Occipital lobe (tissue), 2 donors: ENCODE results near the gene NXNL1. TPM values are rescaled to one million over a fixed set of nuclear protein-coding genes. Genes with fewer than 3 reads are reported as not detected.
"Not testable (repeated sequence)": the region's sequence is repeated elsewhere in the genome, so short reads cannot be mapped to it uniquely, and the experiment has no call there.

Experiments used
- DNase-seq: peaks from one replicate; lab custom pipeline; 2025; lab: John Stamatoyannopoulos, UW
- total RNA-seq: library from RNA; depleted of rRNA; stranded (reverse); fragments of >200 nt; gene quantifications from one replicate; pipeline ENCODE4 v1.2.3, GENCODE V29; 2014

NXNL1 gene, protein sequence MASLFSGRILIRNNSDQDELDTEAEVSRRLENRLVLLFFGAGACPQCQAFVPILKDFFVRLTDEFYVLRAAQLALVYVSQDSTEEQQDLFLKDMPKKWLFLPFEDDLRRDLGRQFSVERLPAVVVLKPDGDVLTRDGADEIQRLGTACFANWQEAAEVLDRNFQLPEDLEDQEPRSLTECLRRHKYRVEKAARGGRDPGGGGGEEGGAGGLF
- total RNA-seq = not detected

DNA sequence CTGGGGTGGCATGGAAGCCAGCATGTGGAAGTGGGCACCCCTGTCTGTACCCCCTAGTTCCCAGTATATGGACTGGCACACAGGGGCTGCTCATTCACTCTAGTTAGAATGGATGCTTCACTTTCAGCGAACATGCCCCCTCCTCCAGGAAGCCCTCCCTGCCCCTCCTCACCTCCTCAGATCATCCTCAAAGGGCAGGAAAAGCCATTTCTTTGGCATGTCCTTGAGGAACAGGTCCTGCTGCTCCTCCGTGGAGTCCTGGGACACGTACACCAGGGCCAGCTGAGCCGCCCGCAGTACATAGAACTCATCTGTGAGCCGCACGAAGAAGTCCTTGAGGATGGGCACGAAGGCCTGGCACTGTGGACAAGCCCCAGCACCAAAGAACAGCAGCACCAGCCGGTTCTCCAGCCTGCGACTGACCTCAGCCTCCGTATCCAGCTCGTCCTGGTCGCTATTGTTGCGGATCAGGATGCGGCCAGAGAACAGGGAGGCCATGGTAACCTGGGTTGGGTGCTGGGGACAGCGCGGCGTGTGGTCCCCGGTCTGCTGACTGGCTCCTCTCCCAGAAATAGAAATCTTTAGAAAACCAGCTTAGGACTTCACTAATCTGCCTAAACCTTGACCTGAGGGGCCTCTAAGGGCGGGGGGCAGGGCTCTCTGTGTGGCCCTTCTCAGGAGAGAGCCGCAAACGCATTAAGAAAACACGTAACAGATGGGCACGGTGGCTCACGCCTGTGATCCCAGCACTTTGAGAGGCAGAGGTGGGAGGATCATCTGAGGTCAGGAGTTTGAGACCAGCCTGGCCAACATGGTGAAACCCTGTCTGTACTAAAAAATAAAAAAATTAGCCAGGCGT is at the start of gene NXNL1:
Gene NXNL1 (minus strand): TSS at position 555 of the 859 bp plus-strand sequence. CDS start 57 bp downstream, at position 498.
- no peak for DNase-seq

DNA sequence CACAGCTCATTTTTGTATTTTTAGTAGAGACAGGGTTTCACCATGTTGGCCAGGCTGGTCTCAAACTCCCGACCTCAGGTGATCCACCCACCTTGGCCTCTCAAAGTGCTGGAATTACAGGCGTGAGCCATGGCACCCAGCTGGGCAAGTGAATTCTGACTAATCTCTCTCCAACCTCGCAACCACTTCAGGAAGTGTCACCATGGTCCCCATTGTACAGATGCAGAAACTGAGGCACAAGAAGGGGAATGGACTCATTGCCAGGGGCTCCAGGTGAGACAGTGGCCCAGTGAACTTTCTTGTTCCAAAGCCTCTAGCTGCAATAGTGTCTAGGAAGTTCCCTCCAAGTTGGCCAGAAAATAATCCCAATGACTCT is 47.8 kb upstream of the NXNL1 start:
- not testable (repeated sequence) for DNase-seq

DNA sequence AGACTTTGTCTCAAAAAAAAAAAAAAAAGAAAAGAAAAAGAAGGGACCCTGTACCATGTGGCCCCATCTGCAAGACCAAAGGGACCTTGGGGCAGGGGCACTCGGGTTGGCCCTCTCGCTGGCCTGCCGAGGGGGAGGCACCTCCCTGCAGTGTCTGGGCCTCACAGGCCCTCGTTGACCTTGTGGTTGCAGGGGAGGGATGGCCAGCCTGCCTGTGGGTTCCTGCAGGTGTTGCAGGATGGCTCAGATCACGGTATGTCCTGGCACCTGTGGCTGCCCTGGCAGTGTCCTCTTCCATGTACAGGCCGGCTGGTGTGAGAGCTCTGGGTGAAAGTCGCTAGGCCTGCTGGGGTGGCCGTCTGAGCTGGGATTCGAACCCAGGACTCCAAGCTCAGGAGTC is 46.0 kb upstream of the NXNL1 start:
- DNase-seq = no peak

DNA sequence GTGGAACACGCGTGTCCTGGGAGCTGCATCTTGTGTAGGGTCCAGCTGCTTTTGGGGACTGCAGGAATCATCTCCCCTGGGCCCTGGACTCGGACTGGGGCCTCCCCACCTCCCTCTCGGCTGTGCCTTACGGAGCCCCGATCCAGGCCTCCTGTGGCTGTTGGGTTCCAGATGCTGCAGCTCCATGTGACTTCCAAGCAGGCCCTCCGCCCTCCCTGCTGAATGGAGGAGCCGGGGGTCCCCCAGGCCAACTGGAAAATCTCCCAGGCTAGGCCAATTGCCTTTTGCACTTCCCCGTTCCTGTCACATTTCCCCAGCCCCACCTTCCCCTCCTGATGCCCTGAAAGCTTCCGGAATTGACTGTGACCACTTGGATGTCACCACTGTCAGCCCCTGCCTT is 44.5 kb upstream of the NXNL1 start:
- no peak for DNase-seq

DNA sequence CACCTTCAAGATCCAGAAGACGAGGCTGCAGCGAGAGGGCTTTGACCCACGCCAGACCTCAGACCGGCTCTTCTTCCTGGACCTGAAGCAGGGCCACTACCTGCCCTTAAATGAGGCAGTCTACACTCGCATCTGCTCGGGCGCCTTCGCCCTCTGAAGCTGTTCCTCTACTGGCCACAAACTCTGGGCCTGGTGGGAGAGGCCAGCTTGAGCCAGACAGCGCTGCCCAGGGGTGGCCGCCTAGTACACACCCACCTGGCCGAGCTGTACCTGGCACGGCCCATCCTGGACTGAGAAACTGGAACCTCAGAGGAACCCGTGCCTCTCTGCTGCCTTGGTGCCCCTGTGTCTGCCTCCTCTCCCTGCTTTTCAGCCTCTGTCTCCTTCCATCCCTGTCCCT is 43.7 kb upstream of the NXNL1 start:
- DNase-seq = no peak

DNA sequence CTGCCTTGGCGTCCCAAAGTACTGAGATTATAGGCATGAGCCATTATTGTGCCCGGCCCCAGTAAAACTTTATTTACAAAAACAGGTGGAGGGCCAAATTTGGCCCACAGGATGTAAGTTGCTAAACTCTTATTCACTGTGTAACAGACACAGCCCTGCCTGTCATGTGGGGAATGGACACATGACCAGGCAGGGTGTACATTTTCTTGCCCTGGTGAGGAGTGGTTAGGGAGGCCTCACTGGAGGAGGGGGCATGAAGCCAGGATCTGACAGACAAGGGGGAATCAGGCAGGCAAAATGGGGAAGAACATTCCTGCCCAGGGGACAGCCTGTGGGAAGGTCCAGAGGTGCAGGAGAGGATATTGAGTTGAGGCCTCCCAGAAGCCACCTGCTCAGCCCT is 43.3 kb upstream of the NXNL1 start:
- no peak for DNase-seq

DNA sequence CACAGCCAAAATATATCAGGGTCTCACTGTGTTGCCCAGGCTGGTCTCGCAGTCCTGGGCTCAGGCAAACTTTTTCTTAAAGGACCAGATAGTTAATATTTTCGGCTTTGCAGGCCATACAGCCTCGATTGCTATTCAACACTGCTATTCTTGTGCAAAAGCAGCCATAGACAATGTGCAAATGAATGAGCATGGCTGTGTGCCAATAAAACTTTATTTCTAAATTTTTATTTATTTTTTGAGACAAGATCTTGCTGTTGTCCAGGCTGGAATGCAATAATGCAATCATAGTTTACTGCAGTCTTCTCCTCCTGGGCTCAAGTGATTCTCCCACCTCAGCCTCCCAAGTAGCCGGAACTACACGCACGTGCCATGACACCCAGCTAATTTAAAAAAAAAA is 42.5 kb upstream of the NXNL1 start:
- DNase-seq = no peak

DNA sequence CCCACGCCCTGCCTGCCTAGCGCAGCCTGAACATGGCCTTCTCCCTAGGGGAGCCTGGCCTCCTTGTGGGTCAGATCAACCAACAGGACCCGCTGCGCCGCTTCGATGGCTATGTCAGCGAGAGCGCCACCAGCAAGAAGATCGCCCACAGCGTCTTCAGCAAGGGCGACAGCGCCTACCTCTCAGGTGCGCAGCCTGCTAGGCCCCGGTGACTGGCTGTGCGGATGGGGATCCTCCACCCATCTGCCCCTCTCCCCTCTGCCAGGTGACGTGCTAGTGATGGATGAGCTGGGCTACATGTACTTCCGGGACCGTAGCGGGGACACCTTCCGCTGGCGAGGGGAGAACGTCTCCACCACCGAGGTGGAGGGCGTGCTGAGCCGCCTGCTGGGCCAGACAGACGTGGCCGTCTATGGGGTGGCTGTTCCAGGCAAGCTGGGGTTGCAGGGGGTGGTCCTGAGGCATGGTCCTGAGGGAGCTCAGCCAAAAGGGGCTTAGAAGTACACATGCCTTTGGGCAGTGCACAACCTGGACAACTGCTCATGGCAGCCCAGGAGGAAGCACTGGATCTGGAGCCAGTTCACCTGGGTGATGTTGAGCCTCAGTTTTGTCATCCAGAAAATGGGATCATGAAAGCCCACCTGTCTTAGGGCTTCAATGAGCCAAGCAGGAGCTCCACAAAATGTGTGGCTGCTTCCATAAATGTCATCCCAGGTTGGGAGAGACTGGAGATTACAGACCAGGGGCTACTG is 39.9 kb upstream of the NXNL1 start:
- DNase-seq = no peak

DNA sequence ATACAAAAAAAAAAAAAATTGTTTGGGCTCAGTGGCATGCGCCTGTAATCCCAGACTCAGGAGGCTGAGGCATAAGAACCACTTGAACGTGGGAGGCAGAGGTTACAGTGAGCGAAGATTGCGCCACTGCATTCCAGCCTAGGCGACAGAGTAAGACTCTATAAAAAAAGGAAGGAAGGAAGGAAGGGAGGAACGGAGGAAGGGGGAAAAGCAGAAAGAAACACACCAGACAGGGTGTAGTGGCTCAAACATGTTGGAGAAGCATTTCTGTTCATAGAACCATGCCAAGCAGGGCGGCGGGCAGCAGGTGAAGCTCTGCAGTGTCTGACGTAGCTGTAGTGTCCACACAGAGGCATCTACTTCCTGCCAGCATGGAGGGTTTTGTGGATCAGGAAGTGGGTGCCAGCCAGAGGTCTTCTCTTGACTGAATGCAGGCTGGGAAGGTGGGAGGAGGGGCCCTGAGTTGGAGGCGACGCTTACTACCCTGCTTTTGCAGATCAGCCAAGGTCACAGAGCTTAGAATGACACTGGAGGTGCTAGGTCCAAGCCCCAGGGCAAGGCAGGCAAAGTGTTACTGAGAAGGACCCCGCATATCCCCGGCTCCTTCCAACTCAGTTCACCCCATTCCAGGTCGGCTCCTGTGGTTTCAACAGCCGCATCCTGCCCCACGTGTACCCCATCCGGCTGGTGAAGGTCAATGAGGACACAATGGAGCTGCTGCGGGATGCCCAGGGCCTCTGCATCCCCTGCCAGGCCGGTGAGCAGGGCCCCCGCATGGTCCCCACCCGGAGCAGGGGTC is 39.1 kb upstream of the NXNL1 start:
- no peak for DNase-seq

DNA sequence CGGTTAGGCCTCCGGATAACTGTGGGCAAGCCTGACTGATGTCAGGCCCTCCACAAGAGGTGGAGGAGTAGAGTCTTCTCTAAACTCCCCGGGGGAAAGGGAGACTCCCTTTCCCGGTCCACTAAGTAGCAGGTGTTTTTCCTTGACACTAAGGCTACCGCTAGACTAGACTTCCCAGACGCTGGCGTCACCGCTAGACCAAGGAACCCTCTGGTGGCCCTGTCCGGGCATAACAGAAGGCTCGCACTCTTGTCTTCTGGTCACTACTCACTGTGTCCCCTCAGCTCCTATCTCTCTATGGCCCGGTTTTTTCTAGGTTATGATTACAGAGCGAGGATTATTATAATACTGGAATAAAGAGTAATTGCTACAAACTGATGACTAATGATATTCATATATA is 38.3 kb upstream of the NXNL1 start:
- not testable (repeated sequence) for DNase-seq

DNA sequence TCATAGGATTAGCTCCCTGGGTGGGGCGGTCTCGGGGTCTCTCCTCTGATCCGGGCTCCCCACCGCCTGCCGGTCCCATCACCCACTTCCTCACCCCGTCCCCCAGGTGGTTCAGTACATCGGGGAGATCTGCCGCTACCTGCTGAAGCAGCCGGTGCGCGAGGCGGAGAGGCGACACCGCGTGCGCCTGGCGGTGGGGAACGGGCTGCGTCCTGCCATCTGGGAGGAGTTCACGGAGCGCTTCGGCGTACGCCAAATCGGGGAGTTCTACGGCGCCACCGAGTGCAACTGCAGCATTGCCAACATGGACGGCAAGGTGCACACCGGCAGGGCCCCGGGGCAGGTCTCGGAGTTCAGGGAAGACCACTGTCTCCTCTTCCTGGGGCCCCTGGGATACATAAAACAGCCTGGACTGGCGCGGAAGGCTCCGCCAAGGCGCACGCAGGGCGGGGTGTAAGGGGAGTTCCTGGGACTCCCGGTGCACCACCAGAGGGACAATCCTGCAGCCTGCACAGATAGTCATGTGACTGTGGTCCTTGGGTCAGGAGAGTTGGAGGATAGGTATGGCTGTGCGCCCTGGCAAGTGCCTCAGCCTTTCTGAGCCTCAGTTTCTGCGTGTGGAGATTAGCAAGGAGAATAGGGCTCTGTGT is 36.5 kb upstream of the NXNL1 start:
- DNase-seq = no peak

DNA sequence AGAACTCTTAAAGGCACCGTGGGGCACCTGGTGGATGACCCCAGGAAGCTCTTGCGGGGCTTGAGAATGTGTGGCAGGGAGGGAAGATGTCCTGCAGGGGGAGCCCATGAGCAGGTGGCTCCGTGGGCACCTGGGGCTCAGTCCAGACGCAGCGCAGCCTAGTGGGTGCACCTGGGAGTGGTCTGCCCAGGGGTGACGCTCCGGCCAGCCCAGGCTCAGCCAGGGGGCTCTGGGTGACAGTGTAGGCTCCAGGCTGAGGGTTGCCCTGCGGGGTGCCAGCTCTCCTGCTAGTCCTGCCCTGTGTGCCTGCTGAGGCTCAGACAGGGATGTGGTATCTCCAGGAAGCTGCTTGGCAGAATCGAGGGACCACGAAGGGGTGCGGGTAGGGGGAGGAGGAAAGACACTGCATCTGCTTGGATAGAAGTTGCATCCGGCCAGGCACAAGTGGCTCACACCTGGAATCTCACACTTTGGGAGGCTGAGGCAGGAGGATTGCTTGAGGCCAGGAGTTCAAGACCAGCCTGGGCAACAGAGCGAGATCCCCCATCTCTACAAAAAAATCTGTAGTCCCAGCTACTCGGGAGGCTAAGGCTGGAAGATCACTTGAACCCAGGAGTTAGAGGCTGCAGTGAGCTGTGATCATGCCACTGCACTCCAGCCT is 35.7 kb upstream of the NXNL1 start:
- no peak for DNase-seq

DNA sequence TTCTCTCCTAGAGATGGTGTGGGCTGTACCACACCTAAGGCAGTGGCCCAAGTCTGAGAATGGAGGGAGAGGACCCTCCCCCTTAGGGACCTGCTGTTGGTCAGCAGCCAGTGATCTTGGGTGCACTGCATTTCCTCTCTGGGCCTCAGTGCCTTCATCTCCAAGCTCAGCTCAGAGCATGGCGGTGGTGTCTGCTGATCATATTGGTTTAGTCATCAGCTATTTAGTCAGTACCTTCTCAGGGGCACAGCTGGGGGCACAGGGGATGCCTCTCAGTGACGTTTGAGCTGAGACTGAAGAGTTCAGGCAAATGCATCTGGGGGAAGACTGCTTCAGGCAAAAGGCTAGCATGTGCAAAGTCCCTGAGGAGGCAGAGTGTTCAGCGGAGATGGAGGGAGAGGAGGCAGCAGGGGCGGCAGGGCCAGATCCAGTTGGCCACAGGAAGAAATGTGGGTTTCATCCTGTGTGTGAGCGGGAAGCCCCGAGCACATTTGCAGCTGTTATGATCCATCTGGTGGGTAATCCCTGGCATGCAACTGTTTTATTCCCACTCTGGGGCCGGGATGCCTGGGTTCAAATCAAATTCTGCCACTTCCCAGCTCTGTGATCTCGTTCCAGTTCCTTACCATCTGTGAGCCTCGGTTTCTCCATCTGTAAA is 35.0 kb upstream of the NXNL1 start:
- DNase-seq = no peak

DNA sequence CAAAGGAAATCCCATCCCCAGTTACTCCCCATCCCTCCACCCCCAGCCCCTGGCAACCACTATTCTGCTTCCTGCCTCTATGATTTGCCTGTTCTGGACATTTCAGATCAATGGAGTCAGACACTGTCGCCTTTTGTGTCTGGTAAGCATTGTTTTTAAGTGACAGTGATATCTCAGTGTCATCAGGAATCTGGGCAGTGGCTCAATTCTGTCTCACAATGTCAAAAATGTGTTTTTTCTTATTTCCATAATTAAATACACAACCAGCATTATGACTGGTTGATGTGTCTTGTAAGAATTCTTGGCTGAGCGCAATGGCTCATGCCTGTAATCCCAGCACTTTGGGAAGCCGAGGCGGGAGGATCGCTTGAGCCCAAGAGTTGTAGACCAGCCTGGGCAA is 30.6 kb upstream of the NXNL1 start:
- DNase-seq = no peak

DNA sequence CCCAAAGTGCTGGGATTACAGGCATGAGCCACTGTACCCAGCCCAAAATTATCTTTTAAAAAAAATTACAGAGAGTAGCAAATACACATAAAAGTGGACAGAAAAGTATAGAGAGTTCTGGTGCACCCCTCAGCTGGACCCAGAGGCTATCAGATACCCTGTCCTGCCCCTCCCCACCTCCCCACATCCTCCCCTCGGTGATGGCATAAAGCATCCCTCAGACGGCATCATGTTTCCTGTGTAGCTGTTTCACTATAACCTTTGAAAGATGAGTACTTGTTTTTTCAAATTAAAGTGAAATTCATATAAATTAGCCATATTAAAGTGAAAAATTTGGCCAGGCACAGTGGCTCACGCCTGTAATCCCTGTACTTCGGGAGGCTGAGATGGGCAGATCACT is 29.7 kb upstream of the NXNL1 start:
- no peak for DNase-seq

DNA sequence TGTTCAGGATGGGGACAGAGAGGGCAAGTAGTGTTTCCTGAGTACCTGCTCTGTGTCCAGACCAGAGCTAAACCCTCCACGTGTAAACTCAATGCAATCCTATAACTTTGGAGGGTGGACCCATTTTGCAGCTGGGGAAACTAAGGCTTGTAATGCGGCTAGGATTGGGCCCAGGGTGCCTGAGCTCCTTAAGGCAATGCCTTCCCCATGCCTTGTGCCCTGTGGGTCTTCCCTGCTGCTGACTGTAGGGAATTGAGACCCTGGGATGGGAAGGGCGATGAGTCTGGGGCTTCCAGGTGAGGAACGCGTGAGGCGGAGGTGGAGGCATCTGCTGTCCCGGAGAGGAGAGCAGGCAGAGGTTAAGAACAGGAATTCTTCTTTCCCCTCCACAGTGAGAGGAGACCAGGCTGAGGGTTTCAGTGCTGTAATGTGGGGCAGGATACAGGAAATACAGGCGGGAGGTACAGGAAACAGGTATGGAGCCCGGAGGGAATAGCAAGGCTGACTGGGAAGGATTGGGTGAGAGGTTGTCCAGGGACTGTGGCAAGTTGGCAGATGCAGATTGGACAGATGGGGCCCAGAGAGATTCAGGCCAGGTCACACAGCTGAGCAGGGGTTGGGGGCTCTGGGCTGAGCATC is 28.8 kb upstream of the NXNL1 start:
- no peak for DNase-seq

DNA sequence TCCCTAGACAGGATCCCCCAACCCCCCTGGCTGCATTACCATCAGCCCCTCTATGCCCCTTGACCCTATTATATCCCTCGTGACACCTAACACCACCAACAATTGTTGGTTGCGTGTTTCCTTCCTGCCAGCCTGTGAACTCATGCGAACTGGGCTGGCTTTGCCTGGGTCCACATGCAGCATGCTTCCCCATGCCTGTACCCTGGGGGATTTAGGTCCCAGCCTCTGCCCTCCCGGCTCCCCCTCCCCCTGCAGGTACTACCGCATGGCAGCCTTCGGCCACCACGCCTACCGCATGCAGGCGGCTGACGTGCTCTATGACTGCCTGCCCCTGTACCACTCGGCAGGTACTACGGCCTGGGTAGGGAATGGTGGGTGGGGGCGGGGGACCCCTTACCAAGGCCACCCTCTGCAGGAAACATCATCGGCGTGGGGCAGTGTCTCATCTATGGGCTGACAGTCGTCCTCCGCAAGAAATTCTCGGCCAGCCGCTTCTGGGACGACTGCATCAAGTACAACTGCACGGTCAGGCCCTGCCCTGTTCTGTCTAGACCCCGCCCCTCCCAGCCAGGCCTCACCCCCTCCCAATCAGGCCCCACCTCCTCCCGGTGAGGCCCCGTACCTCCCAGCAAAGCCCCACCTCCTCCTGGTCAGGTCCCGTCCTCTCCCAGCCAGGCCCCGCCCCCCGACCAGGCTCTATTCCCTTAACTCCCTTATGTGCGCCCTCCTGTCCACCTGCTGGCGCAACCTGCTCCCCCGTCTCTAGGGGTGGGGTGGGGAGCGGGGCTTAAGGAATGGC is 28.1 kb upstream of the NXNL1 start:
- DNase-seq = no peak

DNA sequence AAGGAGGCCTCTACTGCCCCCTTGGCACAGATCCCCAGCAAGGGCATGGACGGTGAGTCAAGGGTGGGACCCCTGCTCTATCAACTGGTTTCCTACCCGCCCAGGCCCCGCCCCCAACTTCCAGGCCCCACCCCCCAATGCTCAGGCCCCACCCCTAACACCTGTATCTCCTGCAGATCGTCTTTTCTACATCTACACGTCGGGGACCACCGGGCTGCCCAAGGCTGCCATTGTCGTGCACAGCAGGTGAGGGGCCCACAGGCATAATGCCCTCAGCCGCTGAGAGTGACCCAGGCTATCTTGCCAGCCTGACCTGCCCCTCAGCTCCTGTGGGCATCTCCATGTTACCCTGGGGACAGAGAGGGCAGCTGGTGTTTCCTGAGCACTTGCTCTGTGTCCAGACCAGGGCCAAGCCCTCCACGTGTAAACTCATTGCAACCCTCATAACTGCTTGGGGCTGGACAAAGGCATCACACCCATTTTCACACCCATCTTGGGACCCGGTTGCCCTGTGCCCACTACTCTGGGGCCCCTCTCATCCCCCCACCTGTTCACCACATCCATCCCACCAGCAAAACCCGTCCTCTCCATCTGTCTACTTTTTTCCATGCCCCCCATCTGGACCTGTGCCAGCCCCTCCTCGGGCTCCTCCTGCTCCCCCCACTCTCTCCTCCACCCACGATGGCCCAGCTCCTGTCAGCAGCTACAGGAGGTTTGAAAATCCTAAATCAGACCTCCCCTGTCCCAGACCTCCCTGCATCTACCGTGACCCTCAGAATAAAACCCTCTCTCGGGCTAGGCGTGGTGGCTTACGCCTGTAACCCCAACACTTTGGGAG is 26.8 kb upstream of the NXNL1 start:
- no peak for DNase-seq
